WTC11 (cell line): ENCODE results near the gene SLC36A4. TPM values are rescaled to one million over a fixed set of nuclear protein-coding genes. Genes with fewer than 3 reads are reported as not detected.
"Not testable (repeated sequence)": the region's sequence is repeated elsewhere in the genome, so short reads cannot be mapped to it uniquely, and the experiment has no call there.

Experiments
- ATAC-seq: fragments of 200-7000 bp; cut with Tn5 transposase; 2 replicates; pipeline ENCODE4 v1.10.0; 2021; ENCODE audit warnings: mild to moderate bottlenecking, moderate library complexity
- CTCF ChIA-PET: fragments of 300-600 bp; sonication (Branson Sonifier 250); formaldehyde crosslinking; loops from one replicate; lab custom pipeline; 2021; ENCODE audit warnings: antibody characterized with exemption; lab: Charles Lee
- POLR2A ChIA-PET: fragments of 350-600 bp; sonication (Branson Sonifier 250); formaldehyde crosslinking; loops from one replicate; lab custom pipeline; 2021; ENCODE audit warnings: antibody characterized with exemption; lab: Charles Lee
- DNase-seq: peaks from one replicate; pipeline ENCODE4 v3.0.0; 2021; ENCODE audit warnings: low spot score
- H3K27ac Mint-ChIP-seq: 2 replicates; pipeline ENCODE4 v1.8.0; 2021; ENCODE audit warnings: mixed read lengths
- H3K27me3 Mint-ChIP-seq: 2 replicates; pipeline ENCODE4 v1.8.0; 2021; ENCODE audit warnings: low read depth, mild to moderate bottlenecking, moderate library complexity, mixed read lengths
- H3K36me3 Mint-ChIP-seq: 2 replicates; pipeline ENCODE4 v1.8.0; 2021; ENCODE audit warnings: mixed read lengths
- H3K4me1 Mint-ChIP-seq: 2 replicates; pipeline ENCODE4 v1.8.0; 2022; ENCODE audit warnings: mixed read lengths
- H3K4me3 Mint-ChIP-seq: 2 replicates; pipeline ENCODE4 v1.8.0; 2021; ENCODE audit warnings: mild to moderate bottlenecking, moderate library complexity, mixed read lengths
- H3K9me3 Mint-ChIP-seq: 2 replicates; pipeline ENCODE4 v1.8.0; 2021; ENCODE audit warnings: mixed read lengths
- ETV6 ChIP-seq: sonication (generic); formaldehyde crosslinking; IDR thresholded peaks from 2 replicates; pipeline ENCODE4 v1.8.1; 2022; ENCODE audit warnings: mild to moderate bottlenecking, missing genetic modification reagents
- FOXP1 ChIP-seq: sonication (generic); formaldehyde crosslinking; IDR thresholded peaks from 2 replicates; pipeline ENCODE4 v1.8.0; 2022; ENCODE audit warnings: missing genetic modification reagents, mild to moderate bottlenecking, moderate library complexity, borderline replicate concordance
- GABPB1 ChIP-seq: sonication (generic); formaldehyde crosslinking; IDR thresholded peaks from 2 replicates; pipeline ENCODE4 v1.8.1; 2023; ENCODE audit warnings: mild to moderate bottlenecking, missing genetic modification reagents
- IRF2 ChIP-seq: sonication (generic); formaldehyde crosslinking; IDR thresholded peaks from 2 replicates; pipeline ENCODE4 v1.8.0; 2022; ENCODE audit warnings: low read depth, missing genetic modification reagents, borderline replicate concordance
- MYBL2 ChIP-seq: sonication (generic); formaldehyde crosslinking; IDR thresholded peaks from 2 replicates; pipeline ENCODE4 v1.8.1; 2023; ENCODE audit warnings: mild to moderate bottlenecking, moderate library complexity, missing genetic modification reagents
- NFATC4 ChIP-seq: fragments of 250-450 bp; sonication (Bioruptor Pico); IDR thresholded peaks from 2 replicates; pipeline ENCODE4 v1.9.0; 2021; ENCODE audit warnings: mild to moderate bottlenecking
- SMAD4 ChIP-seq: sonication (generic); formaldehyde crosslinking; IDR thresholded peaks from 2 replicates; pipeline ENCODE4 v1.8.0; 2022; ENCODE audit warnings: mild to moderate bottlenecking, missing genetic modification reagents
- TCF7 ChIP-seq: sonication (generic); formaldehyde crosslinking; IDR thresholded peaks from 2 replicates; pipeline ENCODE4 v1.8.0; 2022; ENCODE audit warnings: mild to moderate bottlenecking, low read depth, missing genetic modification reagents, moderate library complexity
- TEAD4 ChIP-seq: sonication (generic); formaldehyde crosslinking; IDR thresholded peaks from 2 replicates; pipeline ENCODE4 v1.8.0; 2022; ENCODE audit warnings: mild to moderate bottlenecking, missing genetic modification reagents
- ZNF121 ChIP-seq: sonication (generic); formaldehyde crosslinking; IDR thresholded peaks from 2 replicates; pipeline ENCODE4 v1.8.0; 2023; ENCODE audit warnings: missing genetic modification reagents
- ZNF281 ChIP-seq: sonication (generic); formaldehyde crosslinking; IDR thresholded peaks from 2 replicates; pipeline ENCODE4 v1.8.0; 2023; ENCODE audit warnings: mild to moderate bottlenecking, missing genetic modification reagents
- total RNA-seq: library from RNA; stranded (reverse); gene quantifications from 3 replicates; pipeline ENCODE4 v1.2.3, GENCODE V29; 2021
- TF ChIP-seq, protein P1 (sequence below): sonication (generic); formaldehyde crosslinking; conservative IDR thresholded peaks from 2 replicates; pipeline ENCODE4 v1.8.1; 2022; ENCODE audit warnings: mild to moderate bottlenecking, missing genetic modification reagents
- TF ChIP-seq, protein P2 (sequence below): sonication (generic); formaldehyde crosslinking; IDR thresholded peaks from 2 replicates; pipeline ENCODE4 v1.8.0; 2022; ENCODE audit warnings: mild to moderate bottlenecking, missing genetic modification reagents
- TF ChIP-seq, protein P3 (sequence below): sonication (generic); formaldehyde crosslinking; IDR thresholded peaks from 2 replicates; pipeline ENCODE4 v1.8.1; 2023; ENCODE audit warnings: mild to moderate bottlenecking, moderate library complexity, missing genetic modification reagents
- TF ChIP-seq, protein P4 (sequence below): sonication (generic); formaldehyde crosslinking; IDR thresholded peaks from 2 replicates; pipeline ENCODE4 v1.8.1; 2023; ENCODE audit warnings: mild to moderate bottlenecking, missing genetic modification reagents, moderate library complexity
- TF ChIP-seq, protein P5 (sequence below): sonication (generic); formaldehyde crosslinking; IDR thresholded peaks from 2 replicates; pipeline ENCODE4 v1.8.1; 2023; ENCODE audit warnings: mild to moderate bottlenecking, missing genetic modification reagents

The SLC36A4 gene
- total RNA-seq, 1 experiment from 2014 or later = 27.9 TPM

DNA sequence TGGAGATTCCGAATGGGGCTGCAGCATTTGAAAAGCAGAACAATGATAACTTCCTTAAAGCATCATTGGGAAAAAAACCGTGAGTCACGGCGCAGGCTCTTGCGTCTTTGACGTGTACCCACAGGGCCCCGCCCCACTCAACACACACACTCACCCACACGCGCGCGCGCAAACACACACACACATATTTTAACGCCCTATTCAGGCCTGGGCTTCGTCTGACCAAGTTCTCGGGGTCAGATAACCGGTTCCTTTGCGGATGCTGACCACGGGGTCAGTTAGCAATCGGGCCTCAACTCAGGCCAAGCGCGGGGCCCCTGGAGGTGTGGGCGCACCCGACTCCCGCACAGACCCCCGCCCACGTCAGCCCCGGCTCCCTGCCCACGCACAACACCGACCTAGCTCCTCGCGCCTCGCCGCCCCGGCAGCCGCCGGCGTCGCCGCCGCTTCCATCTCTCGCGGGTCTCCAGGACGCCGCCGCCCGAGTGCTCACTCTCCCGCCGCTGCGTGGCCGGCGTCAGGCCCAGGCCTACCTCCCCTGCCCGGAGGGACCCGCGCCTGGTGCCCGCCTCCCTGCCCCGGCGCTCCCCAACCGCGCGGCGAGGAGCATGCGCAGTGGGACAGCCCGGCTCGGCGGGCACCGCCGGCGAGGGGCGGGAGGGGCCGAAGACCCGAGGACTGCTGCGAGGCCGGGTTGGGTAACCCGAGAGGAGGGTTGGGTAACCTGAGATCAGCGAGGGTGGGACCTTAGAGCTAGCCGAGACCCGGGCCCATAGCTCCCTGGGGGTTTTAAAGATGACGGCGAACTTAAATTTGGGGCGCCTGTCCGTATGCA, at the start of gene SLC36A4 (continued):
- TF ChIP-seq ETV6 (CRISPR knock-in tag) (peak; percentile 79), ZNF121 (CRISPR knock-in tag) (no peak), ZNF281 (CRISPR knock-in tag) (no peak; the same call in 1 of the 2 replicates), SMAD4 (CRISPR knock-in tag) (0 out of 2 replicates have a peak, but pooled peaks have one; percentile 24), NFATC4 (CRISPR knock-in tag) (no peak), TEAD4 (CRISPR knock-in tag) (0 out of 2 replicates have a peak, but pooled peaks have one; percentile 23), TCF7 (CRISPR knock-in tag) (0 out of 2 replicates have a peak, but pooled peaks have one; percentile 43), GABPB1 (CRISPR knock-in tag) (peak; percentile 71), MYBL2 (CRISPR knock-in tag) (peak; percentile 68; the same call in 1 of the 2 replicates), FOXP1 (CRISPR knock-in tag) (peak; percentile 96), IRF2 (0 out of 2 replicates have a peak, but pooled peaks have one; percentile 57)
- TF ChIP-seq, protein P1, sequence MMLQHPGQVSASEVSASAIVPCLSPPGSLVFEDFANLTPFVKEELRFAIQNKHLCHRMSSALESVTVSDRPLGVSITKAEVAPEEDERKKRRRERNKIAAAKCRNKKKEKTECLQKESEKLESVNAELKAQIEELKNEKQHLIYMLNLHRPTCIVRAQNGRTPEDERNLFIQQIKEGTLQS = 0 out of 2 replicates have a peak, but pooled peaks have one; percentile 11
- TF ChIP-seq, protein P2, sequence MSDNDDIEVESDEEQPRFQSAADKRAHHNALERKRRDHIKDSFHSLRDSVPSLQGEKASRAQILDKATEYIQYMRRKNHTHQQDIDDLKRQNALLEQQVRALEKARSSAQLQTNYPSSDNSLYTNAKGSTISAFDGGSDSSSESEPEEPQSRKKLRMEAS (CRISPR knock-in tag) = peak; percentile 81; the same call in 1 of the 2 replicates
- TF ChIP-seq, protein P3, sequence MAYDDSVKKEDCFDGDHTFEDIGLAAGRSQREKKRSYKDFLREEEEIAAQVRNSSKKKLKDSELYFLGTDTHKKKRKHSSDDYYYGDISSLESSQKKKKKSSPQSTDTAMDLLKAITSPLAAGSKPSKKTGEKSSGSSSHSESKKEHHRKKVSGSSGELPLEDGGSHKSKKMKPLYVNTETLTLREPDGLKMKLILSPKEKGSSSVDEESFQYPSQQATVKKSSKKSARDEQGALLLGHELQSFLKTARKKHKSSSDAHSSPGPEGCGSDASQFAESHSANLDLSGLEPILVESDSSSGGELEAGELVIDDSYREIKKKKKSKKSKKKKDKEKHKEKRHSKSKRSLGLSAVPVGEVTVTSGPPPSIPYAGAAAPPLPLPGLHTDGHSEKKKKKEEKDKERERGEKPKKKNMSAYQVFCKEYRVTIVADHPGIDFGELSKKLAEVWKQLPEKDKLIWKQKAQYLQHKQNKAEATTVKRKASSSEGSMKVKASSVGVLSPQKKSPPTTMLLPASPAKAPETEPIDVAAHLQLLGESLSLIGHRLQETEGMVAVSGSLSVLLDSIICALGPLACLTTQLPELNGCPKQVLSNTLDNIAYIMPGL (CRISPR knock-in tag) = peak; percentile 88; the same call in 1 of the 2 replicates
- TF ChIP-seq, protein P4, sequence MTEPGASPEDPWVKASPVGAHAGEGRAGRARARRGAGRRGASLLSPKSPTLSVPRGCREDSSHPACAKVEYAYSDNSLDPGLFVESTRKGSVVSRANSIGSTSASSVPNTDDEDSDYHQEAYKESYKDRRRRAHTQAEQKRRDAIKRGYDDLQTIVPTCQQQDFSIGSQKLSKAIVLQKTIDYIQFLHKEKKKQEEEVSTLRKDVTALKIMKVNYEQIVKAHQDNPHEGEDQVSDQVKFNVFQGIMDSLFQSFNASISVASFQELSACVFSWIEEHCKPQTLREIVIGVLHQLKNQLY = peak; percentile 55; the same call in 1 of the 2 replicates
- TF ChIP-seq, protein P5, sequence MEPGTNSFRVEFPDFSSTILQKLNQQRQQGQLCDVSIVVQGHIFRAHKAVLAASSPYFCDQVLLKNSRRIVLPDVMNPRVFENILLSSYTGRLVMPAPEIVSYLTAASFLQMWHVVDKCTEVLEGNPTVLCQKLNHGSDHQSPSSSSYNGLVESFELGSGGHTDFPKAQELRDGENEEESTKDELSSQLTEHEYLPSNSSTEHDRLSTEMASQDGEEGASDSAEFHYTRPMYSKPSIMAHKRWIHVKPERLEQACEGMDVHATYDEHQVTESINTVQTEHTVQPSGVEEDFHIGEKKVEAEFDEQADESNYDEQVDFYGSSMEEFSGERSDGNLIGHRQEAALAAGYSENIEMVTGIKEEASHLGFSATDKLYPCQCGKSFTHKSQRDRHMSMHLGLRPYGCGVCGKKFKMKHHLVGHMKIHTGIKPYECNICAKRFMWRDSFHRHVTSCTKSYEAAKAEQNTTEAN (CRISPR knock-in tag) = peak; percentile 67; the same call in 1 of the 2 replicates
- TF ChIP-seq, all 79 proteins: peak for 27

DNA sequence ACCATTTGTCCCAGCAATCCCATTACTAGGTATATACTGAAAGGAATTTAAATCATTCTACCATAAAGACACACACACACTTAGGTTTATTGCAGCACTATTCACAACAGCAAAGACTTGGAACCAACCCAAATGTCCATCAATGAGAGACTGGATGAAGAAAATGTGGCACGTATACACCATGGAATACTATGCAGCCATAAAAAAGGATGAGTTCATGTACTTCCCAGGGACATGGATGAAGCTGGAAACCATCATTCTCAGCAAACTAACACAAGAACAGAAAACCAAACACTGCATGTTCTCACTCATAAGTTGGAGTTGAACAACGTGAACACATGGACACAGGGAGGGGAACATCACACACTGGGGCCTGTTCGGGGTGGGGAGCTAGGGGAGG, 49.0 kb upstream of the SLC36A4 start:
- DNase-seq, H3K4me3 Mint-ChIP-seq, CTCF ChIA-PET, H3K27ac Mint-ChIP-seq, H3K4me1 Mint-ChIP-seq, H3K36me3 Mint-ChIP-seq, POLR2A ChIA-PET, ATAC-seq, H3K27me3 Mint-ChIP-seq: not testable (repeated sequence)
- H3K9me3 Mint-ChIP-seq = peaks cover 15% of the 10 kb centered on the region
